ENCODE data around the gene NIPA2. TPM values are rescaled to one million over a fixed set of nuclear protein-coding genes. Genes with fewer than 3 reads are reported as not detected.

NIPA2 gene
- polyA plus RNA-seq, 1 experiment = 64.6 TPM

GRCh38 chr15:22878103-22878502 lies 39.6 kb downstream of the NIPA2 start:
- Histone ChIP-seq H3K9me3 (ENCODE audit: control insufficient read depth, insufficient read depth, low read length) (peaks cover 9% of the 10 kb centered on the region), H3K4me3 (ENCODE audit: low read depth, low read length) (no peak overlapping the region), H3K27ac (ENCODE audit: low read depth, low read length) (no peak overlapping the region), H3K27me3 (ENCODE audit: control insufficient read depth, insufficient read depth, low read length) (no peaks in the 10 kb centered on the region)
- ChIA-PET CTCF (no interaction called here), POLR2A (no interaction called here)
- no peak for TF ChIP-seq CTCF (IDR thresholded peaks at IDR 0.05; ENCODE audit: low read depth, low read length)
- DNase-seq (ENCODE audit: low read depth, low spot score) = no peak

GRCh38 chr15:22880068-22880980 lies 41.9 kb downstream of the NIPA2 start:
- H3K4me3 ChIP-seq (ENCODE audit: low read depth, low read length) = no peak overlapping the region
- DNase-seq (ENCODE audit: low read depth, low spot score) = no peak
- H3K27ac ChIP-seq (ENCODE audit: low read depth, low read length) = no peak overlapping the region
- CTCF ChIA-PET = no interaction called here
- POLR2A ChIA-PET = no interaction called here
- peaks cover 9% of the 10 kb centered on the region for H3K9me3 ChIP-seq (ENCODE audit: control insufficient read depth, insufficient read depth, low read length)
- TF ChIP-seq CTCF (IDR thresholded peaks at IDR 0.05; ENCODE audit: low read depth, low read length) = no peak
- no peaks in the 10 kb centered on the region for H3K27me3 ChIP-seq (ENCODE audit: control insufficient read depth, insufficient read depth, low read length)

GRCh38 chr15:22880981-22881738 lies 42.7 kb downstream of the NIPA2 start:
- POLR2A ChIA-PET = no interaction called here
- no peak overlapping the region for H3K27ac ChIP-seq (ENCODE audit: low read depth, low read length)
- no peaks in the 10 kb centered on the region for H3K27me3 ChIP-seq (ENCODE audit: control insufficient read depth, insufficient read depth, low read length)
- no peak for DNase-seq (ENCODE audit: low read depth, low spot score)
- CTCF ChIA-PET = no interaction called here
- H3K9me3 ChIP-seq (ENCODE audit: control insufficient read depth, insufficient read depth, low read length) = peaks cover 9% of the 10 kb centered on the region
- no peak overlapping the region for H3K4me3 ChIP-seq (ENCODE audit: low read depth, low read length)
- no peak for TF ChIP-seq CTCF (IDR thresholded peaks at IDR 0.05; ENCODE audit: low read depth, low read length)

- Histone ChIP-seq H3K9me3 (ENCODE audit: control insufficient read depth, insufficient read depth, low read length) (peaks cover 7% of the 10 kb centered on the region), H3K4me3 (ENCODE audit: low read depth, low read length) (no peak overlapping the region), H3K27ac (ENCODE audit: low read depth, low read length) (no peak overlapping the region), H3K27me3 (ENCODE audit: control insufficient read depth, insufficient read depth, low read length) (no peaks in the 10 kb centered on the region)
- no peak for TF ChIP-seq CTCF (IDR thresholded peaks at IDR 0.05; ENCODE audit: low read depth, low read length)
- ChIA-PET POLR2A (no interaction called here), CTCF (no interaction called here)
- DNase-seq (ENCODE audit: low read depth, low spot score) = no peak
Measured at GRCh38 chr15:22881739-22882440, 43.4 kb downstream of the NIPA2 start.

Data from AG04450 (cell line).